GM18526 (cell line): ENCODE measurements around the gene DKKL1.

Experiments
- POLR2A ChIP-seq: IDR thresholded peaks from 3 replicates; pipeline ENCODE4 v1.6.1; 2011; ENCODE audit not compliant: insufficient read length; ENCODE audit errors: extremely low read depth

Gene DKKL1

GRCh38 chr19:49400029-49400428 is 36.4 kb downstream of the DKKL1 start:
- no peak for TF ChIP-seq POLR2A

DNA sequence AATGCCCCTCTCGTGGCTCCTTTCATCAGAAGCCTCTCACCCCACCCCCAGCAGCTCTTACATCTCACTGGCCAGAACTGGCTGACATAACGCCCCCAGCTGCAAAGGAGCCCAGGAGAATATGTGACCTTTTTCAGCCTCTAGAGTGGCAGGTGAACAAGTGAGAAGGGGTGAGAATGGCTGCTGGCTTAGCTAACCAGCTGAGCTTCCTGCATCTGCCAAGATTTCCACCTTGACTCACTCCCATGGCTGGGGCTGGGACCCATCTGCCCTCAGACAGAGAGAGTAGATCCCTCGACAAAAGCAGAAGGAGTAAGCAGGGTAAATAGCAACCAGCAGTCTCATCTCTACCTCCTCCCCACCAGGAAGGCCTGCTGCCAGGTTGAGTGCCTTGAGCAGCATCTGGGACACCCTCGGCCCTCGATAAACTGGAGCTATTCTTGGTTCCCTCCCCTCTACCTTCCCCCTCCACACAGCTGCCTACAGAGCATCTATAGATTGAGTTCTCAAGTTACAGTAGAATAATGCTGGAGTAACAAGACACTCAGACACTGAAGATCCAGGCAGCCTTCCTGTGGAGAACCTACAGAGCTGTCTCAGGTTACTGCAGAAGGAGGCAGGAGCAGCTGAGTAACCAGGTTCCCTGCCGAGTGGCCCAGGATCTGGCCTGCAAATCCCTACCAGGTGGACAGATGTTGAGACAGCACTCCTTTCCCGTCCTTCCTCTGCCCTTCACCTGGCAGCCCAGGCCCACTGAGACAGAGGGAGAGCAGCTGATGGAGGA is 39.9 kb downstream of the DKKL1 start:
- TF ChIP-seq POLR2A = no peak

- TF ChIP-seq POLR2A = no peak
Measured at GRCh38 chr19:49407079-49407478, 43.4 kb downstream of the DKKL1 start.

DNA sequence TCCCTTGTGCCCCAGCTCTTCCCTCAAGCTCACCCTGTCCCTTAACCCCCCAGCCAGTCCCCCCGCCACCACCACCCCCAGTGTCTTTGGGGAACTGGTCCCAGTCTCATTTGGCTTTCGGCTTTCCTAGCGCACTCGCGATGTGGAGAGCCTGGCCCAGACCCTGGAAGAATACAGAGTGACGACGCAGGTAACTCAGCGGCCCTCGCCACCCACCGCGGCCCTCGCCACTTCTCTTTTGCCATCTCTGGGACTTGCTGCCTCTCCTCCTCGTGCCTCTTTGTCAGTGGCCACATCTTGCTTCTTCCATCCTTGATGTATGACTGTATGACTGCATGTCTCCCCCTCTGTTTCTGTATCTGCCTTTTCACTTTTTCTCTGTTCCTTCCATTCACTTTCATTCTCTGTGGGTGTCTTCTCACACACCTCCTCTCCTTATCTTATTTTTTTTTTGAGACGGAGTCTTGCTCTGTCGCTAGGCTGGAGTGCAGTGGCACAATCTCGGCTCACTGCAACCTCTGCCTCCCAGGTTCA is 43.9 kb downstream of the DKKL1 start:
- TF ChIP-seq POLR2A = no peak

DNA sequence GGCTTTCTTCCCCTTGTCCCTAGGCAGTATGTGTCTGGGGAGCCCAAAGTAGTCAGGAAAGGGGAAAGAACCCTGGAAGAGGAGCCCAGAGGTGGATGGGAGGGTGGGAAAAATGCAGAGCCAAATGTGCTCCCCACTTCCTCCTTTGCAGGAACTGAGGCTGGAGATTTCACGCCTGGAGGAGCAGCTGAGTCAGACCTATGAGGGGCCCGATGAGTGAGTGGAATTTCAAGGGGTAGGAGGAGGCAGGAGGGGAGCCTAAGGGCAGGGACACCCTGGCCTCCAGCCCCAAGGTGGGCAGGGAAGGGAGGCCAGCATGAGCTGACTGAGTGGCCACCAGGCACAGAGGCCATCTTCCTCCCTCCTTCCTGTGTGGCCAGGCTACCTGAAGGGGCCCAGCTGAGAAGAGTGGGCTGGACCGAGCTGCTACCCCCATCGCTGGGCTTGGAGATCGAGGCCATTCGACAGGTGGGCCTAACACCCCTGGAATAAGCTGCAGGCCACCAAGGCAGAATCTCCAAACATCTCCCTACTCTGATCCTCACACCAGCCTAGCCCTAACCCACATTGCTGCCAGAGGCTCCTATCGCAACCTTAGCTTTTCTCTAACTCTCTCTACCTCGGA is 45.3 kb downstream of the DKKL1 start:
- TF ChIP-seq POLR2A = no peak

DNA sequence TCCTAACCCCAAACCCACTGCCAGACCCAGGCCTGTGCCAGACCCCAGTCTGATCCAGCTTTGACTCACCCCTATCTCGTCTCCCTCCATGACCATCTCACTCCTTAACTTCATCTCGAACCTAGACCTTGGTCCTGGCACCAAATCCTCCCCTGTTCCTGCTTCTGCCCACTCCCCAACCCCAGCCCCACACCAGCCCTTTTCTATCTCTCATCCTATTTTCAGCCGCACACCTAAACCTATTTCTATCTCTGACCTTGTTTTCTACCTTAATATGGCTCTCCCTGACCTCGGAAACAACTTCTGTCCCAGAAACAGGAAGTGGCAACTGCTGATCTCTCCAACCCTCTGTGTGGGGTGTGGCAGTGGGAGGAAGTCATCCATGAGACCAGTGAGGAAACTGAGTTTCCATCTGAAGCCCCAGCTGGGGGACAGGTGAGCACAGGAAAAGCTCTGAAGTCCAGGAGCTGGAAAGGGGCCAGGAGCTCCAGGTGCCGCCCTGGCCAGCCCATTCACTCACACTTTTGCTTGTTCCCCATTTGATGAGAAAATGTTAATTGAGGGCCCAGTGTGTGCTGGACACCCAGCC is 45.9 kb downstream of the DKKL1 start:
- TF ChIP-seq POLR2A = no peak

DNA sequence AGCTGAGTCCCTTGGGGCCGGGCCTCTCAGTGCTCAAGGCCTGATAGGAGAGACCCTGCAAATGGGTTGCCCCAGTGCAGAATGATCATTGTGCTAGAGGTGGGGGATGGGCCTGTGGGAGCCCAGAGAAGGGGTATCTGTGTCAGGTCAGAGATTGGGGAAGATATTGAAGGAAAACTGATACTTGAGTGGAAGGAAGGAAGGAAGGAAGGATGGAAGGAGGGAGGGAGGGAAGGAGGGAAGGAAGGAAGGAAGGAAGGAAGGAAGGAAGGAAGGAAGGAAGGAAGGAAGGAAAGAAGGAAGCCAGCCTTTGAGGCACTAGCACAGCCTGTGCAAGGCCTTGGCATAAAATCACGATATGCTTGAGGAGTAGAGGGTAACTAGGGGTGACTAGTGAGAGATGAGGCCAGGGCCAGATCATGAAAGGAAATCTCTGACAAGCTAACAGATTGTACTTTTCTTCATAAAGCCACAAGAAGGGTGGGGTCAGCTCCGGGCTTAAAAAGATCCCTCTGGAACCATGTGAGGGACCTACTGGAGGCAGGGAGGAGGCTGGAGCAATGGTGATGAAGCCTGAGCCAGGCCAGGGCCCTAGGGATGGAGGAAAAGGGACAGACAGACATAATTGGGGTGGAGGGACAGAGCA is 48.1 kb downstream of the DKKL1 start:
- TF ChIP-seq POLR2A = no peak

DNA sequence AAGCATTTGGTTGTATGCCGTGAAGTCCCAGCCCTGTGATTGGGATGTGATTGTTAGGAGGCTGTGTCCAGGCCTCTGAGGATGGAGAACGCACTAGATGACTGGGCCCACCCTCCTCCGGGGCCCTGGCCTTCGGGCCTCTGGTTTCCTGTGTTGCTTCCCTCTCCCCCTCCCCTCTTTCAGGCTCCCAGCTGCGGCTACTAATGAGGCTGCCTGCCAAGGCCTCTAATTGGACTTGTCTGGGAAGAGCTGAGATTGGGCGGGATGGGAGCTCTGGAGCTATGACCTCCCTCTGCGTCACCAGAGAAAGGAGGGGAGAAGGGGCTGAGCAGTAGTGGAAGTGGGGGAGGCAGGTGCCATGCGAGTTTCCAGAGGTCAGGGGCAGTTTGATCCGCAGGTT is 49.7 kb downstream of the DKKL1 start:
- no peak for TF ChIP-seq POLR2A

DNA sequence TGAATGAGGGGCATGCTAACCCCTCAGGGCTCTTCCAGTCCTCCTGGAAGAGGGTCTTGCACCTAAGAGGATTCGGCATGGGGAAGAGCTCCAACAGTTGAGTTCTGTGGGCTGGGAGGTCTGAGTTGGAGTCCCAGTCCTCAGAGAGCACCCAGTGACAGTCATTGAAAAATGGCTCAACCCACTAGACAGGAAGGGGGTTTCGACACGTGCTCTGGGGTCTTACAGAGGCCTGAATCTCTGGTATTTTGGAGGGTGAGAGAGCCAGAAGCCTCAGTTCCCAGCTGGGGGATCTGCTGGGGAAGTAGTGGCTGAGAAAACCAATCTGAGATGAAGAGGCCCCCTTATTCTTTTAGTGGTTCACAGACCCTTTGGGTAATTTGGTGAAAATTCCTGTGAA is 50.6 kb downstream of the DKKL1 start:
- TF ChIP-seq POLR2A = no peak

- no peak for TF ChIP-seq POLR2A
Measured at GRCh38 chr19:49415102-49415809, 51.6 kb downstream of the DKKL1 start.

- TF ChIP-seq POLR2A = no peak
Measured at GRCh38 chr19:49415810-49416200, 52.1 kb downstream of the DKKL1 start.

DNA sequence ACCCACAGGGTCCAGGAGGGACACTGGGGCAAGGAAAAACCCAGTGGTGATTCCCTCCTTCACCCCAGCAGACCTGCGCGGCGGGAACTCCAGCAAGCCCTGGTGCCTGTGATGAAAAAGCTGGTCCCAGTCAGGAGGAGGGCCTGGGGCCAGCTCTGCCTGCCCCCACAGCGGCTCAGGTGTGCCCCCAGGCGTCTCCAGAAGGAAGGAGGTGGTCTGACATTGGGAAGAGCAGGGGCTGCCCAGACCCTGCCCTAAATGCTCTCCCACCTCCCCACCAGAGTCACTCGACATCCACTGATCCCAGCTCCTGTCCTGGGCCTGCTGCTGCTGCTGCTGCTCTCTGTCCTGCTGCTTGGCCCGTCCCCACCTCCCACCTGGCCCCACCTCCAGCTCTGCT is 53.4 kb downstream of the DKKL1 start:
- no peak for TF ChIP-seq POLR2A

DNA sequence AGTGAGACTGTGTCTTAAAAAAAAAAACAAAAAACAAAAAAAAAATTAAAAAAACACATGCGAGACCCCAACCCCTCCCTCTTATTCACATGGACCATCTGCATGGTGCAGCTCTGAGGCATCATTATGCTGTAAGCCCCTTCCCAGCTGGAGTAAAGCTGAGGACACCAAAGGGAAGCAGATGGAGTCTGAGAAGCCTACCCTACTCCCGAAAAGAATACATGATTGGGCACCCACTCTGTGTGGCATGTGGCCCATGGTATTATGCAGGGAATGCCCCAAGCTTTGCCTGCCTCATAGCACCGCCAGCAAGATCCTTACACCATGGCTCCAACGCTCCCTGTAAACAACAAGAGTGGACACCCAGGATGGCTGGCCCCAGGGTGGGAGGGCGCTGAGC is 54.8 kb downstream of the DKKL1 start:
- TF ChIP-seq POLR2A = no peak

DNA sequence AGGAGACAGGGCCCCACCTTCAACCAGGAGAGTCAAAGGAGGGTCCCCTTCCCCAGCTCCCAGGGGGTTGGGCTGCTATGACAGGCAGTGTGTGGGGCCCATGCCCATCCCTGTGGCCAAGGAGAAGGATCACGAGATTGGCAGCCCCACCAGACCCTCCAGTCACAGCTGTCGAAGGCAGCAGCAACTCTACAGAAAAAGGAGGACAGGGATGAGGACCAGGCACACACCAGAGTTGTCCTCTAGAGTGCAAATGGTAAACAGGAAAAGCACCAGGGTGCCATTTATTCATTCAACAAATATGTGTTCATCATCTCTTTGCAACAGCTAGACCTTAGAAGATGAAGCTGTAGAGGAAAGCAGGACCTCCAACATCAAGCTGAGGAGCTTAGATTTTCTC is 55.5 kb downstream of the DKKL1 start:
- no peak for TF ChIP-seq POLR2A

DNA sequence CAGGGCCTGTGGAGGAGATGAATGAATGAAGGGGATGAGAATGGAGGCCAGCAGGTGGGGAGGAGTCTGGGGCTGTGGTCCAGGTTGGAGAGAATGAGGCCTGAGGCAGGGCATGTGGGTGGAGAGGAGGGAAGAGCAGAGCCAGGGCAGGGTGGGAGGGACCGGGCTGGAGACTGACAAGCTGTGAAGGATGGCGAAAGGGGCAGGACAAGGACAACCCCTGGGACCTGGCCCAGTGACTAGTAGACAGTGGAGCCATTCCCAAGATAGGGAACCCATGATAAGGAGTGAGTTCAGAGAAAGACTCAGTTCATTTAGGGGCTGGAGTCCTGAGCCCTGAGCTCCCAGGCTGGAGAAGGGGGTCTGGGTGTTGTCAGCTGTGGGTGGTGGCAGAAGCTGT is 56.5 kb downstream of the DKKL1 start:
- no peak for TF ChIP-seq POLR2A
